ENCODE measurements around the gene SPIRE1.

The SPIRE1 gene

GRCh38 chr18:12442946-12443345 is 215.0 kb downstream of the SPIRE1 start:
- DNase-seq (ENCODE audit: low read depth, low spot score) = no peak
- H3K4me3 ChIP-seq (ENCODE audit: low read depth, low read length) = no peak overlapping the region
- in situ Hi-C loops (cut with HindIII; ENCODE audit: low sequenced_read_pairs) = no loop called here
- no peak for TF ChIP-seq CTCF (IDR thresholded peaks at IDR 0.05; ENCODE audit: low read depth, low read length)

- no peak for TF ChIP-seq CTCF (IDR thresholded peaks at IDR 0.05; ENCODE audit: low read depth, low read length)
- in situ Hi-C loops (cut with HindIII; ENCODE audit: low sequenced_read_pairs) = no loop called here
- DNase-seq (ENCODE audit: low read depth, low spot score) = no peak
- H3K4me3 ChIP-seq (ENCODE audit: low read depth, low read length) = no peak overlapping the region
Measured at GRCh38 chr18:12441475-12442034, 216.4 kb downstream of the SPIRE1 start.

- in situ Hi-C loops (cut with HindIII; ENCODE audit: low sequenced_read_pairs) = no loop called here
- H3K4me3 ChIP-seq (ENCODE audit: low read depth, low read length) = no peak overlapping the region
- TF ChIP-seq CTCF (IDR thresholded peaks at IDR 0.05; ENCODE audit: low read depth, low read length) = no peak
- no peak for DNase-seq (ENCODE audit: low read depth, low spot score)
Measured at GRCh38 chr18:12438257-12438656, 219.7 kb downstream of the SPIRE1 start.

GRCh38 chr18:12435867-12436266 is 222.0 kb downstream of the SPIRE1 start:
- DNase-seq (ENCODE audit: low read depth, low spot score) = no peak
- no peak for TF ChIP-seq CTCF (IDR thresholded peaks at IDR 0.05; ENCODE audit: low read depth, low read length)
- no peak overlapping the region for H3K4me3 ChIP-seq (ENCODE audit: low read depth, low read length)
- in situ Hi-C loops (cut with HindIII; ENCODE audit: low sequenced_read_pairs) = no loop called here

- in situ Hi-C loops (cut with HindIII; ENCODE audit: low sequenced_read_pairs) = no loop called here
- no peak for TF ChIP-seq CTCF (IDR thresholded peaks at IDR 0.05; ENCODE audit: low read depth, low read length)
- DNase-seq (ENCODE audit: low read depth, low spot score) = no peak
- H3K4me3 ChIP-seq (ENCODE audit: low read depth, low read length) = no peak overlapping the region
Measured at GRCh38 chr18:12434541-12434929, 223.4 kb downstream of the SPIRE1 start.

GRCh38 chr18:12433829-12434540 is 223.9 kb downstream of the SPIRE1 start:
- DNase-seq (ENCODE audit: low read depth, low spot score) = no peak
- no peak for TF ChIP-seq CTCF (IDR thresholded peaks at IDR 0.05; ENCODE audit: low read depth, low read length)
- H3K4me3 ChIP-seq (ENCODE audit: low read depth, low read length) = no peak overlapping the region
- in situ Hi-C loops (cut with HindIII; ENCODE audit: low sequenced_read_pairs) = no loop called here

Data from astrocyte of the spinal cord (primary cell).